ENCODE data around the gene LMO1.

LMO1 gene

GRCh38 chr11:8225589-8226036 lies 38.1 kb downstream of the LMO1 start:
- peak; percentile 62 for DNase-seq

GRCh38 chr11:8224711-8225110 lies 39.0 kb downstream of the LMO1 start:
- DNase-seq, result no peak

GRCh38 chr11:8224161-8224591 lies 39.5 kb downstream of the LMO1 start:
- DNase-seq, result no peak

- DNase-seq, result no peak
Observed at GRCh38 chr11:8223513-8223900, 40.2 kb downstream of the LMO1 start.

- DNase-seq, result no peak
Observed at GRCh38 chr11:8222820-8223512, 40.7 kb downstream of the LMO1 start.

- peak; percentile 46 for DNase-seq
Observed at GRCh38 chr11:8221917-8222495, 41.7 kb downstream of the LMO1 start.

GRCh38 chr11:8221046-8221723 lies 42.5 kb downstream of the LMO1 start:
- DNase-seq, result no peak

GRCh38 chr11:8220261-8221045 lies 43.2 kb downstream of the LMO1 start:
- DNase-seq, result no peak

GRCh38 chr11:8219257-8220021 lies 44.2 kb downstream of the LMO1 start:
- DNase-seq, result peak; percentile 30

GRCh38 chr11:8218840-8219239 lies 44.8 kb downstream of the LMO1 start:
- no peak for DNase-seq

- no peak for DNase-seq
Observed at GRCh38 chr11:8218409-8218808, 45.3 kb downstream of the LMO1 start.

GRCh38 chr11:8217926-8218325 lies 45.8 kb downstream of the LMO1 start:
- DNase-seq, result no peak

- DNase-seq, result no peak
Observed at GRCh38 chr11:8217136-8217535, 46.5 kb downstream of the LMO1 start.

- no peak for DNase-seq
Observed at GRCh38 chr11:8213376-8213775, 50.3 kb downstream of the LMO1 start.

GRCh38 chr11:8209208-8209807 lies 54.4 kb downstream of the LMO1 start:
- DNase-seq, result no peak

GRCh38 chr11:8207080-8208000 lies 56.3 kb downstream of the LMO1 start:
- DNase-seq, result no peak

- DNase-seq, result peak; percentile 96
Observed at GRCh38 chr11:8206251-8207079, 57.2 kb downstream of the LMO1 start.

GRCh38 chr11:8205566-8205965 lies 58.1 kb downstream of the LMO1 start:
- no peak for DNase-seq

- DNase-seq, result no peak
Observed at GRCh38 chr11:8204596-8204995, 59.1 kb downstream of the LMO1 start.

- no peak for DNase-seq
Observed at GRCh38 chr11:8204025-8204424, 59.7 kb downstream of the LMO1 start.

All from NCI-H1105 (cell line).